Hepatocyte (in vitro differentiated cells): Measurements from ENCODE around the gene RPP14. TPM values are rescaled to one million over a fixed set of nuclear protein-coding genes. Genes with fewer than 3 reads are reported as not detected.

ENCODE experiments used
- DNase-seq: peaks from one replicate; pipeline ENCODE4 v3.0.0-alpha.2; 2016; ENCODE audit warnings: low spot score
- H2AFZ ChIP-seq: fragments of 200-600 bp; sonication (generic); 2 replicates; pipeline ENCODE4 v1.6.0; 2016; ENCODE audit warnings: antibody characterized with exemption, mild to moderate bottlenecking
- H3K27ac ChIP-seq: fragments of 200-600 bp; sonication (generic); 2 replicates; pipeline ENCODE4 v1.5.1; 2016; ENCODE audit warnings: mild to moderate bottlenecking
- H3K27me3 ChIP-seq: fragments of 200-600 bp; sonication (generic); 2 replicates; pipeline ENCODE4 v1.6.1; 2016
- H3K36me3 ChIP-seq: fragments of 200-600 bp; sonication (generic); replicated peaks from 2 replicates; pipeline ENCODE4 v1.5.1; 2016; ENCODE audit warnings: low read depth; ENCODE audit not compliant: insufficient read depth
- H3K4me1 ChIP-seq: fragments of 200-600 bp; sonication (generic); 2 replicates; pipeline ENCODE4 v1.5.1; 2016; ENCODE audit warnings: mild to moderate bottlenecking, moderate library complexity; ENCODE audit not compliant: insufficient read depth
- H3K4me2 ChIP-seq: fragments of 200-600 bp; sonication (generic); 2 replicates; pipeline ENCODE4 v1.6.0; 2016
- H3K4me3 ChIP-seq: fragments of 200-600 bp; sonication (generic); 2 replicates; pipeline ENCODE4 v1.5.1; 2016; ENCODE audit warnings: mild to moderate bottlenecking
- H3K79me2 ChIP-seq: fragments of 200-600 bp; sonication (generic); 2 replicates; pipeline ENCODE4 v1.6.0; 2017; ENCODE audit warnings: mild to moderate bottlenecking
- H3K9me2 ChIP-seq: fragments of 200-600 bp; sonication (generic); replicated peaks from 2 replicates; pipeline ENCODE4 v1.6.0; 2017; ENCODE audit warnings: mild to moderate bottlenecking; ENCODE audit not compliant: insufficient read depth
- H3K9me3 ChIP-seq: fragments of 200-600 bp; sonication (generic); 2 replicates; pipeline ENCODE4 v1.5.1; 2016; ENCODE audit warnings: low read depth, mild to moderate bottlenecking
- H4K20me1 ChIP-seq: fragments of 200-600 bp; sonication (generic); 2 replicates; pipeline ENCODE4 v1.6.0; 2016; ENCODE audit warnings: mild to moderate bottlenecking; ENCODE audit not compliant: insufficient read depth, poor library complexity, severe bottlenecking
- CTCF ChIP-seq: fragments of 200-600 bp; sonication (generic); IDR thresholded peaks from 2 replicates; pipeline ENCODE4 v1.5.1; 2016; ENCODE audit warnings: antibody characterized with exemption, mild to moderate bottlenecking; ENCODE audit not compliant: poor library complexity
- EZH2 ChIP-seq: fragments of 200-600 bp; sonication (generic); IDR thresholded peaks from 2 replicates; pipeline ENCODE4 v1.6.1; 2016; ENCODE audit warnings: antibody characterized with exemption, mild to moderate bottlenecking, borderline replicate concordance
- EZH2phosphoT487 ChIP-seq: fragments of 200-600 bp; sonication (generic); IDR thresholded peaks from one replicate; pipeline ENCODE4 v1.6.1; 2018; ENCODE audit warnings: antibody characterized with exemption, mild to moderate bottlenecking, low read depth, moderate library complexity; ENCODE audit not compliant: unreplicated experiment, severe bottlenecking
- WGBS: methylation state at CpG from one replicate; pipeline ENCODE4 v1.1.6; 2016; ENCODE audit warnings: low lambda C conversion rate; ENCODE audit errors: missing lambda C conversion rate; 5-methylcytosine and 5-hydroxymethylcytosine counted together
- polyA plus RNA-seq: library from polyadenylated mRNA; unstranded; fragments of >200 nt; fragmentation: Nextera tagmentation; extraction: Ambion mirVana; gene quantifications from 2 replicates; pipeline ENCODE4 v1.2.1, GENCODE V29; 2016
- total RNA-seq: library from RNA; depleted of rRNA; stranded (reverse); fragments of >200 nt; gene quantifications from 2 replicates; pipeline ENCODE4 v1.2.3, GENCODE V29; 2014

Gene RPP14
- total and polyA plus RNA-seq, 2 experiments from 2014 or later, result 14.0 to 18.5 TPM

- Histone ChIP-seq H3K4me3 (no peak overlapping the region), H3K27me3 (no peaks in the 10 kb centered on the region), H3K9me3 (no peaks in the 10 kb centered on the region), H3K4me1 (no peaks in the 10 kb centered on the region), H2AFZ (no peak overlapping the region), H3K4me2 (no peak overlapping the region), H3K36me3 (no peaks in the 10 kb centered on the region), H3K27ac (no peak overlapping the region), H3K9me2 (no peaks in the 10 kb centered on the region), H3K79me2 (peaks cover 8% of the 10 kb centered on the region), H4K20me1 (no peaks in the 10 kb centered on the region)
- DNase-seq, result no peak
- TF ChIP-seq CTCF (no peak), EZH2phosphoT487 (no peak), EZH2 (no peak)
- WGBS, result 78% methylated on average over 4 of the region's 4 CpGs
Observed at GRCh38 chr3:58358808-58359207, 52.8 kb downstream of the RPP14 start.

GRCh38 chr3:58359621-58360020 is 53.6 kb downstream of the RPP14 start:
- Histone ChIP-seq H3K27ac (no peak overlapping the region), H3K27me3 (no peaks in the 10 kb centered on the region), H3K4me3 (no peak overlapping the region), H3K9me2 (no peaks in the 10 kb centered on the region), H3K79me2 (peaks cover 12% of the 10 kb centered on the region), H3K36me3 (no peaks in the 10 kb centered on the region), H3K9me3 (no peaks in the 10 kb centered on the region), H3K4me2 (no peak overlapping the region), H2AFZ (no peak overlapping the region), H3K4me1 (no peaks in the 10 kb centered on the region), H4K20me1 (no peaks in the 10 kb centered on the region)
- TF ChIP-seq CTCF, result no peak
- DNase-seq, result no peak
- 90% methylated on average over 4 of the region's 4 CpGs for WGBS

- H3K79me2 ChIP-seq, result peaks cover 13% of the 10 kb centered on the region
- no peak for TF ChIP-seq EZH2
- TF ChIP-seq EZH2phosphoT487, result no peak
- no peak for TF ChIP-seq CTCF
- no peak for DNase-seq
- no peaks in the 10 kb centered on the region for H3K36me3 ChIP-seq
- H3K9me3 ChIP-seq, result no peaks in the 10 kb centered on the region
- H3K27ac ChIP-seq, result no peak overlapping the region
- no peaks in the 10 kb centered on the region for H3K4me1 ChIP-seq
- no peaks in the 10 kb centered on the region for H3K27me3 ChIP-seq
- H2AFZ ChIP-seq, result no peak overlapping the region
- H3K4me2 ChIP-seq, result no peak overlapping the region
- no peaks in the 10 kb centered on the region for H3K9me2 ChIP-seq
- H3K4me3 ChIP-seq, result no peak overlapping the region
- H4K20me1 ChIP-seq, result no peaks in the 10 kb centered on the region
Observed at GRCh38 chr3:58361866-58362265, 55.8 kb downstream of the RPP14 start.

- no peak for DNase-seq
- WGBS, result 79% methylated on average over 1 of the region's 1 CpG
- H3K9me2 ChIP-seq, result no peaks in the 10 kb centered on the region
Observed at GRCh38 chr3:58366699-58367098, 60.7 kb downstream of the RPP14 start.

More at GRCh38 chr3:58366699-58367098, 60.7 kb downstream of the RPP14 start:
- Histone ChIP-seq H3K4me1 (no peaks in the 10 kb centered on the region), H3K36me3 (no peaks in the 10 kb centered on the region), H3K4me2 (no peak overlapping the region), H3K9me3 (no peaks in the 10 kb centered on the region), H3K4me3 (no peak overlapping the region), H4K20me1 (no peaks in the 10 kb centered on the region), H3K79me2 (peaks cover 13% of the 10 kb centered on the region), H3K27ac (no peak overlapping the region), H3K27me3 (no peaks in the 10 kb centered on the region), H2AFZ (no peak overlapping the region)
- TF ChIP-seq EZH2, result no peak
- TF ChIP-seq CTCF, result no peak
- TF ChIP-seq EZH2phosphoT487, result no peak
